Esophagus squamous epithelium (tissue), 5 donors: ENCODE results near the gene STXBP5L. TPM values are rescaled to one million over a fixed set of nuclear protein-coding genes. Genes with fewer than 3 reads are reported as not detected.
"Not testable (repeated sequence)": the region's sequence is repeated elsewhere in the genome, so short reads cannot be mapped to it uniquely, and the experiment has no call there.

Experiments
- DNase-seq: peaks from one replicate; lab custom pipeline; 2025; lab: John Stamatoyannopoulos, UW
- H3K27ac ChIP-seq, 4 donors: fragments of 200-600 bp; sonication (generic); one replicate each; pipeline ENCODE4 v1.5.1; 2016 to 2019; ENCODE audit warnings: mild to moderate bottlenecking in 1 of 4
- H3K27me3 ChIP-seq, 4 donors: fragments of 200-600 bp; sonication (generic); 1 replicate in 3 of 4; 2 replicates in 1 of 4; pipeline versions ENCODE4 v1.5.1 to v1.6.0; 2017 to 2021; ENCODE audit warnings: antibody characterized with exemption in 1 of 4
- H3K36me3 ChIP-seq, 3 donors: fragments of 200-600 bp; sonication (generic); one replicate each; pipeline ENCODE4 v1.5.1; 2016 to 2019
- H3K4me1 ChIP-seq, 3 donors: fragments of 200-600 bp; sonication (generic); one replicate each; pipeline ENCODE4 v1.5.1; 2017 to 2019
- H3K4me3 ChIP-seq, 4 donors: fragments of 200-600 bp; sonication (generic); 1 replicate in 3 of 4; 2 replicates in 1 of 4; pipeline ENCODE4 v1.5.1; 2016 to 2019; ENCODE audit warnings: mild to moderate bottlenecking in 2 of 4, moderate library complexity in 1 of 4
- H3K9me3 ChIP-seq, 3 donors: fragments of 200-600 bp; sonication (generic); one replicate each; pipeline ENCODE4 v1.5.1; 2016 to 2019
- POLR2A ChIP-seq, 4 donors: fragments of 450-650 bp; IDR thresholded peaks; one replicate each; pipeline ENCODE4 v1.6.1; 2017; ENCODE audit warnings: antibody characterized with exemption in 4 of 4, mild to moderate bottlenecking in 4 of 4, moderate library complexity in 3 of 4
- WGBS, 2 donors: methylation state at CpG; one replicate each; pipeline ENCODE4 v1.1.5; 2018; 5-methylcytosine and 5-hydroxymethylcytosine counted together
- intact Hi-C: fragments of 100-400 bp; cut with DNase I; formaldehyde crosslinking; loops from one replicate; pipeline ENCODE4 v1.15.0; 2022
- total RNA-seq, 4 donors: library from RNA; depleted of rRNA; stranded (reverse); fragments of >200 nt; gene quantifications; one replicate each; pipeline ENCODE4 v1.1.0, GENCODE V29; 2016
- TF ChIP-seq, protein P1 (sequence below), 6 experiments: fragments of 450-650 bp in 4 of 6; fragments of 200-600 bp in 2 of 6; sonication (generic) in 2 of 6; IDR thresholded peaks; one replicate each; pipeline ENCODE4 v1.5.1; 2016 to 2019; ENCODE audit warnings: antibody characterized with exemption in 6 of 6, mild to moderate bottlenecking in 4 of 6, moderate library complexity in 4 of 6
- donor health status: DM: yes; HTN: yes; CAD: no.

STXBP5L gene
- total RNA-seq, 4 donors from 2014 or later: 0.04 to 1.9 (median 0.18) TPM; not detected in 1

DNA sequence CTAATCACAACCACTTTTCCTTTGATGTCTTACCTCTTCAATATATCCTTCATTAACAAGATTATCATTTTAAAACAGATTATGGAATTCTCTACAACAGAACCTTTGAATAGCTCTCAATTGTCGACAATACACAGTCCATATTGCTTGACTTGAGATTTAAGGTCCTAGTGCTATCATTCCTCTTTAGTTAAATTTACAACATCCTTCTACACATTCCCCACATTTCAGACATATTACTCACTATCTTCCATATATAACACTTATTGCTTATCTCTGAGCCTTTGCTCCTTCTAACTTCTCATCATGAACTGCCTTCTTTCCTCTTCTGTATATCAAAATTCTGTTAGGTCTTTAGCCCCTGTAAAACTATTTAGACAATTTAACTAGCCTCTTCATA, 247.0 kb downstream of the STXBP5L start:
- Histone ChIP-seq H3K9me3 (no peaks in the 10 kb centered on the region), H3K4me1 (no peaks in the 10 kb centered on the region), H3K27me3 (no peaks in the 10 kb centered on the region), H3K4me3 (no peak overlapping the region), H3K27ac (no peak overlapping the region), H3K36me3 (no peaks in the 10 kb centered on the region)
- no peak for DNase-seq
- intact Hi-C loops: no loop called here
- WGBS, 2 donors: 64 to 74% methylated on average over 1 of the region's 1 CpG
- no peak for TF ChIP-seq POLR2A (IDR thresholded peaks at IDR 0.05)
- TF ChIP-seq, protein P1, sequence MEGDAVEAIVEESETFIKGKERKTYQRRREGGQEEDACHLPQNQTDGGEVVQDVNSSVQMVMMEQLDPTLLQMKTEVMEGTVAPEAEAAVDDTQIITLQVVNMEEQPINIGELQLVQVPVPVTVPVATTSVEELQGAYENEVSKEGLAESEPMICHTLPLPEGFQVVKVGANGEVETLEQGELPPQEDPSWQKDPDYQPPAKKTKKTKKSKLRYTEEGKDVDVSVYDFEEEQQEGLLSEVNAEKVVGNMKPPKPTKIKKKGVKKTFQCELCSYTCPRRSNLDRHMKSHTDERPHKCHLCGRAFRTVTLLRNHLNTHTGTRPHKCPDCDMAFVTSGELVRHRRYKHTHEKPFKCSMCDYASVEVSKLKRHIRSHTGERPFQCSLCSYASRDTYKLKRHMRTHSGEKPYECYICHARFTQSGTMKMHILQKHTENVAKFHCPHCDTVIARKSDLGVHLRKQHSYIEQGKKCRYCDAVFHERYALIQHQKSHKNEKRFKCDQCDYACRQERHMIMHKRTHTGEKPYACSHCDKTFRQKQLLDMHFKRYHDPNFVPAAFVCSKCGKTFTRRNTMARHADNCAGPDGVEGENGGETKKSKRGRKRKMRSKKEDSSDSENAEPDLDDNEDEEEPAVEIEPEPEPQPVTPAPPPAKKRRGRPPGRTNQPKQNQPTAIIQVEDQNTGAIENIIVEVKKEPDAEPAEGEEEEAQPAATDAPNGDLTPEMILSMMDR (IDR thresholded peaks at IDR 0.05): no peak

DNA sequence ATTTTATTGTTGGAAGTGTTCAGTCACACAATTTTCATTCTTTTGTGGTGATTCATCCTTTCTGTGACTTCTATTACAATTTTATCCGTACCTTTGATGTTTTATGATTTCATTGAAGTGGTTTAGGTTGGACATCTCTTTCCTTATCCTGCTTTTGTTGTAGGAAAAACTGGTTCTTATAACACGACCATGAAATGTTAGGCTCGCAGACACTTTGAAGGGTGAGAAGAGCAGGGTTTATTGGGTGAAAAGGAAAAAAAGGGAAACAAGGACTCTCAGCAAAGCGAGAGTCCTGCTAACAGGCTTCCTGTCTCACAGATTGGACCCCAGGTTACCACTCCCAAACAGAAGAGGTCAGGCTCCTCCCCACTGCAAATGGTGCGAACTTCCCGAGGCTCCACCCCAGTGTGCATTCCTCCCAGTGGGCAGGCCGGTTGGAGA, 257.4 kb downstream of the STXBP5L start:
- no peaks in the 10 kb centered on the region for H3K36me3 ChIP-seq
- H3K4me3 ChIP-seq: no peak overlapping the region
- 47 to 48% methylated on average over 6 to 7 of the region's 7 CpGs for WGBS, 2 donors
- H3K9me3 ChIP-seq: no peaks in the 10 kb centered on the region
- H3K4me1 ChIP-seq: no peaks in the 10 kb centered on the region
- DNase-seq: no peak
- H3K27ac ChIP-seq: no peak overlapping the region
- TF ChIP-seq POLR2A (IDR thresholded peaks at IDR 0.05): no peak
- TF ChIP-seq, protein P1 (IDR thresholded peaks at IDR 0.05): no peak
- H3K27me3 ChIP-seq: no peaks in the 10 kb centered on the region
- intact Hi-C loops: no loop called here

DNA sequence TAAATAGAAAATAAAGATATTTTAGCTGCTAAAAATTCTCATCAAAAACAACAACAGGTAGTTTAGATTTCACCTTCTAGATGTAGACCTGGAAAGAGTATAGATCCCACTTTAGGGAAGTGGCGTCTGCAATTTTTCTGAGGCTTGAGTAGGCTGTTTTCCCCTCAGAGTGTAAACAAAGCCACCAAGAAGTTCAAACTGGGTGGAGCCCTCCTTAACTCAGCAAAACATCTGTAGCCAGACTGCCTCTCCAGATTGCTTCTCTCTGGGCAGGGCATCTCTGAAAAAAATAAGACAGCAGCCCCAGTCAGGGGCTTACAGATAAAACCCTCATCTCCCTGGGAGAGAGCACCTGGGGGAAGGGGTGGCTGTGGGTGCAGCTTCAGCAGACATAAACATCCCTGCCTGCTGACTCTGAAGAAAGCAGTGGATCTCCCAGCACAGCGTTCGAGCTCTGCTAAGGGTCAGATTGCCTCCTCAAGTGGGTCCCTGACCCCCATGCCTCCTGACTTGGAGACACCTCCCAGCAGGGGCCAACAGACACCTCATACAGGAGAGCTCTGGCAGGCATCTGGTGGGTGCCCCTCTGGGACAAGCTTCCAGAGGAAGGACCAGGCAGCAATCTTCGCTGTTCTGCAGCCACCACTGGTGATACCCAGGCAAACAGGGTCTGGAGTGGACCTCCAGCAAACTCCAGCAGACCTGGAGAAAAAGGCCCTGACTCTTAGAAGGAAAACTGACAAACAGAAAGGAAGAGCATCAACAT, 259.6 kb downstream of the STXBP5L start:
- TF ChIP-seq, protein P1 (IDR thresholded peaks at IDR 0.05): no peak
- no peak for TF ChIP-seq POLR2A (IDR thresholded peaks at IDR 0.05)
- intact Hi-C loops: no loop called here
- H3K4me3 ChIP-seq: no peak overlapping the region
- H3K4me1 ChIP-seq: no peaks in the 10 kb centered on the region
- H3K9me3 ChIP-seq: no peaks in the 10 kb centered on the region
- 15 to 53% methylated on average over 1 of the region's 4 CpGs for WGBS, 2 donors
- H3K27ac ChIP-seq: no peak overlapping the region
- no peaks in the 10 kb centered on the region for H3K27me3 ChIP-seq
- DNase-seq: no peak
- no peaks in the 10 kb centered on the region for H3K36me3 ChIP-seq

DNA sequence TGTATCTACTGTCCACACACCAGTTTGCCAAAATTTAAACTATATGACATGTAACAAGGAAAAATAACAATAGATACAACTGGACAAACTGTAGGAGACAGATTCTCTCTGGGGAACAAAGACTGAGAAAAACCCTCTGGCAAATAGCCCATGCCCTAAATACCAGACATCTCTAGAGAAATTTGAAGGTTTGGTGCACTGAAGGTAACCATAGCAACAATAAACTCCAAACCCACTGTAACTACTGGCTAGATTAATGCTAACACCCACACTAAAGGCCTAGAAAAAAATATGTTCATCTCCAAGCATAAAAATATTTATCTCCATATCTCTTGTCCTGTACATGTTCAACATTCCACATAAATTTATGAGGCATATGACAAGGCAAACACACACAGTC, 267.1 kb downstream of the STXBP5L start:
- no peaks in the 10 kb centered on the region for H3K4me1 ChIP-seq
- H3K9me3 ChIP-seq: no peaks in the 10 kb centered on the region
- H3K4me3 ChIP-seq: no peak overlapping the region
- H3K27ac ChIP-seq: no peak overlapping the region
- intact Hi-C loops: no loop called here
- DNase-seq: no peak
- TF ChIP-seq POLR2A (IDR thresholded peaks at IDR 0.05): no peak
- TF ChIP-seq, protein P1 (IDR thresholded peaks at IDR 0.05): no peak
- H3K36me3 ChIP-seq: no peaks in the 10 kb centered on the region
- H3K27me3 ChIP-seq: no peaks in the 10 kb centered on the region

DNA sequence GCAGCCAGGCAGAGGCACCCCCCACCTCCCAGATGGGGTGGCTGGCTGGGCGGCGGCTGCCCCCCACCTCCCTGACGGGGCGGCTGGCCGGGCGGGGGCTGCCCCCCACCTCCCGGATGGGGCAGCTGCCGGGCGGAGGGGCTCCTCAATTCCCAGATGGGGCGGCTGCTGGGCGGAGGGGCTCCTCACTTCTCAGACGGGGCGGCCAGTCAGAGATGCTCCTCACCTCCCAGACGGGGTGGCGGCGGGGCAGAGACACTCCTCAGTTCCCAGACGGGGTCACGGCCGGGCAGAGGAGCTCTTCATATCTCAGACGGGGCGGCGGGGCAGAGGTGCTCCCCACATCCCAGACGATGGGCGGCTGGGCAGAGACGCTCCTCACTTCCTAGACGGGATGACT, 282.6 kb downstream of the STXBP5L start:
- intact Hi-C loops, DNase-seq: not testable (repeated sequence)
- WGBS, 2 donors: no CpG with 5 or more reads among the region's 26 CpGs

More for the DNA sequence above, 282.6 kb downstream of the STXBP5L start:
- peaks cover 0 to 27% (median 5%) of the 10 kb centered on the region in 3 donors for H3K9me3 ChIP-seq
- not testable (repeated sequence) for H3K27ac ChIP-seq, H3K4me3 ChIP-seq, H3K4me1 ChIP-seq, H3K27me3 ChIP-seq, H3K36me3 ChIP-seq
